DMS 273 (cell line): ENCODE measurements around the gene UBR7.
"Not testable (repeated sequence)": the region's sequence is repeated elsewhere in the genome, so short reads cannot be mapped to it uniquely, and the experiment has no call there.

Experiments used
- DNase-seq: peaks from one replicate; lab custom pipeline; 2025; ENCODE audit not compliant: unreplicated experiment; lab: John Stamatoyannopoulos, UW

Gene UBR7

GRCh38 chr14:93195316-93195999, 11.6 kb upstream of the UBR7 start:
- no peak for DNase-seq

GRCh38 chr14:93199031-93199430, 8.0 kb upstream of the UBR7 start:
- DNase-seq: no peak

- no peak for DNase-seq
Measured at GRCh38 chr14:93200553-93200952, 6.5 kb upstream of the UBR7 start.

- DNase-seq: no peak
Measured at GRCh38 chr14:93201155-93201704, 5.8 kb upstream of the UBR7 start.

GRCh38 chr14:93207468-93208308, 632 bp downstream of the UBR7 start:
- peak; percentile 58 for DNase-seq

GRCh38 chr14:93212432-93212831, 5.4 kb downstream of the UBR7 start:
- no peak for DNase-seq

- DNase-seq: no peak
Measured at GRCh38 chr14:93214598-93214997, 7.5 kb downstream of the UBR7 start.

- peak; percentile 76 for DNase-seq
Measured at GRCh38 chr14:93219103-93219726, 12.2 kb downstream of the UBR7 start.

- no peak for DNase-seq
Measured at GRCh38 chr14:93220509-93220908, 13.5 kb downstream of the UBR7 start.

- no peak for DNase-seq
Measured at GRCh38 chr14:93223565-93223964, 16.5 kb downstream of the UBR7 start.

- no peak for DNase-seq
Measured at GRCh38 chr14:93228550-93228949, 21.5 kb downstream of the UBR7 start.

GRCh38 chr14:93230539-93230938, 23.5 kb downstream of the UBR7 start:
- DNase-seq: no peak

- DNase-seq: no peak
Measured at GRCh38 chr14:93231129-93231979, 24.3 kb downstream of the UBR7 start.

- no peak for DNase-seq
Measured at GRCh38 chr14:93232159-93232558, 25.1 kb downstream of the UBR7 start.

- DNase-seq: not testable (repeated sequence)
Measured at GRCh38 chr14:93233078-93233477, 26.0 kb downstream of the UBR7 start.

GRCh38 chr14:93234798-93235197, 27.7 kb downstream of the UBR7 start:
- DNase-seq: peak; percentile 26

- no peak for DNase-seq
Measured at GRCh38 chr14:93239869-93240677, 33.0 kb downstream of the UBR7 start.

GRCh38 chr14:93240678-93241000, 33.6 kb downstream of the UBR7 start:
- no peak for DNase-seq

- no peak for DNase-seq
Measured at GRCh38 chr14:93245764-93246420, 38.8 kb downstream of the UBR7 start.

- no peak for DNase-seq
Measured at GRCh38 chr14:93246534-93246933, 39.5 kb downstream of the UBR7 start.
